HUES48 (cell line): ENCODE data around the gene DIAPH3.

Source experiments
- H3K27ac ChIP-seq: one replicate; pipeline ENCODE4 v1.7.0; 2013; ENCODE audit warnings: low read depth, low read length, inconsistent platforms
- H3K27me3 ChIP-seq: 2 replicates; pipeline ENCODE4 v1.6.1; 2013; ENCODE audit warnings: mild to moderate bottlenecking, low read length; ENCODE audit not compliant: control insufficient read depth, insufficient read depth
- H3K36me3 ChIP-seq: 2 replicates; pipeline ENCODE4 v1.6.1; 2013; ENCODE audit warnings: low read length; ENCODE audit not compliant: control insufficient read depth, insufficient read depth
- H3K4me1 ChIP-seq: 2 replicates; pipeline ENCODE4 v1.6.1; 2013; ENCODE audit warnings: mild to moderate bottlenecking, low read length; ENCODE audit not compliant: control insufficient read depth, insufficient read depth
- H3K4me3 ChIP-seq: 2 replicates; pipeline ENCODE4 v1.5.1; 2013; ENCODE audit warnings: mild to moderate bottlenecking, low read depth, low read length
- H3K9ac ChIP-seq: 2 replicates; pipeline ENCODE4 v1.6.1; 2013; ENCODE audit warnings: mild to moderate bottlenecking, low read depth, low read length, moderate library complexity
- H3K9me3 ChIP-seq: 2 replicates; pipeline ENCODE4 v1.6.1; 2013; ENCODE audit warnings: low read length; ENCODE audit not compliant: control insufficient read depth, insufficient read depth

Gene DIAPH3

GRCh38 chr13:59914556-59914955, 249.2 kb downstream of the DIAPH3 start:
- Histone ChIP-seq H3K4me3 (no peak overlapping the region), H3K27ac (no peak overlapping the region), H3K27me3 (no peaks in the 10 kb centered on the region), H3K36me3 (peaks cover 10% of the 10 kb centered on the region; the same call in 1 of the 2 replicates), H3K9me3 (no peaks in the 10 kb centered on the region), H3K4me1 (no peaks in the 10 kb centered on the region), H3K9ac (no peak overlapping the region)

- H3K27me3 ChIP-seq = no peaks in the 10 kb centered on the region
- H3K4me3 ChIP-seq = no peak overlapping the region
- no peaks in the 10 kb centered on the region for H3K36me3 ChIP-seq
- no peak overlapping the region for H3K27ac ChIP-seq
- peaks cover 4% of the 10 kb centered on the region; the same call in 1 of the 2 replicates for H3K4me1 ChIP-seq
- H3K9ac ChIP-seq = no peak overlapping the region
- no peaks in the 10 kb centered on the region for H3K9me3 ChIP-seq
Observed at GRCh38 chr13:59906413-59907049, 257.2 kb downstream of the DIAPH3 start.

- Histone ChIP-seq H3K4me1 (peaks cover 4% of the 10 kb centered on the region; the same call in 1 of the 2 replicates), H3K4me3 (no peak overlapping the region), H3K27ac (no peak overlapping the region), H3K9ac (no peak overlapping the region), H3K9me3 (no peaks in the 10 kb centered on the region), H3K27me3 (no peaks in the 10 kb centered on the region), H3K36me3 (no peaks in the 10 kb centered on the region)
Observed at GRCh38 chr13:59901191-59901590, 262.5 kb downstream of the DIAPH3 start.

- H3K36me3 ChIP-seq = no peaks in the 10 kb centered on the region
- H3K27ac ChIP-seq = no peak overlapping the region
- H3K9me3 ChIP-seq = no peaks in the 10 kb centered on the region
- no peak overlapping the region for H3K4me3 ChIP-seq
- H3K27me3 ChIP-seq = no peaks in the 10 kb centered on the region
- no peaks in the 10 kb centered on the region; the same call in 1 of the 2 replicates for H3K4me1 ChIP-seq
- H3K9ac ChIP-seq = no peak overlapping the region
Observed at GRCh38 chr13:59898066-59898465, 265.7 kb downstream of the DIAPH3 start.

DNA sequence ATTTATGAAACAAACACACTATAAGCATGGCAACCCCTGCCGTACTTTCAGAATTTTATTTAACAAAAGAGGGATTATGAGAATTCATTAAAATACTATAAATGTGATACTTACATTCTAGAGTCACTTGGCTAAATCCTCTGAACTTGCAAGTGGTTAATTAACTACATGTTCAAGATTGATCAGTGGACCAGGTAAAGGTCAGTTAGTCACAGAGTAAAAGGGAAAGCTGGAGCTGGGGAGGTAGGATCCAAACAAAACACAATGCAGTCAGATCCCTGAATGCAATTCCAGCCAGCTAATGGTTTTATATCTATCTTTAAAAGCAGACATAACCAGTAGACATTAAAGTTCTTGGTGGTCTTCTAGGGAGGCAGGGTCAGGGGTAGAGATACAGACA, 270.5 kb downstream of the DIAPH3 start:
- H3K27me3 ChIP-seq = no peaks in the 10 kb centered on the region
- H3K4me1 ChIP-seq = peaks cover 4% of the 10 kb centered on the region; the same call in 1 of the 2 replicates
- no peak overlapping the region for H3K4me3 ChIP-seq
- H3K36me3 ChIP-seq = no peaks in the 10 kb centered on the region
- H3K9me3 ChIP-seq = no peaks in the 10 kb centered on the region
- H3K9ac ChIP-seq = no peak overlapping the region
- H3K27ac ChIP-seq = no peak overlapping the region

- no peak overlapping the region for H3K27ac ChIP-seq
- peaks cover 4% of the 10 kb centered on the region; the same call in 1 of the 2 replicates for H3K4me1 ChIP-seq
- no peaks in the 10 kb centered on the region for H3K9me3 ChIP-seq
- no peak overlapping the region for H3K4me3 ChIP-seq
- H3K36me3 ChIP-seq = no peaks in the 10 kb centered on the region
- H3K27me3 ChIP-seq = no peaks in the 10 kb centered on the region
- H3K9ac ChIP-seq = no peak overlapping the region
Observed at GRCh38 chr13:59891053-59891452, 272.7 kb downstream of the DIAPH3 start.

- H3K27ac ChIP-seq = no peak overlapping the region
- H3K4me1 ChIP-seq = peaks cover 4% of the 10 kb centered on the region; the same call in 1 of the 2 replicates
- H3K9me3 ChIP-seq = no peaks in the 10 kb centered on the region
- no peaks in the 10 kb centered on the region for H3K27me3 ChIP-seq
- no peak overlapping the region for H3K4me3 ChIP-seq
- H3K36me3 ChIP-seq = no peaks in the 10 kb centered on the region
- H3K9ac ChIP-seq = no peak overlapping the region
Observed at GRCh38 chr13:59890054-59890453, 273.7 kb downstream of the DIAPH3 start.

GRCh38 chr13:59888408-59888807, 275.3 kb downstream of the DIAPH3 start:
- Histone ChIP-seq H3K9me3 (no peaks in the 10 kb centered on the region), H3K4me3 (no peak overlapping the region), H3K4me1 (peaks cover 4% of the 10 kb centered on the region; the same call in 1 of the 2 replicates), H3K27me3 (no peaks in the 10 kb centered on the region), H3K36me3 (no peaks in the 10 kb centered on the region), H3K9ac (no peak overlapping the region), H3K27ac (no peak overlapping the region)

- Histone ChIP-seq H3K36me3 (no peaks in the 10 kb centered on the region), H3K27ac (no peak overlapping the region), H3K27me3 (no peaks in the 10 kb centered on the region), H3K9me3 (no peaks in the 10 kb centered on the region), H3K9ac (no peak overlapping the region), H3K4me3 (no peak overlapping the region), H3K4me1 (no peaks in the 10 kb centered on the region; the same call in 1 of the 2 replicates)
Observed at GRCh38 chr13:59885076-59885475, 278.7 kb downstream of the DIAPH3 start.

DNA sequence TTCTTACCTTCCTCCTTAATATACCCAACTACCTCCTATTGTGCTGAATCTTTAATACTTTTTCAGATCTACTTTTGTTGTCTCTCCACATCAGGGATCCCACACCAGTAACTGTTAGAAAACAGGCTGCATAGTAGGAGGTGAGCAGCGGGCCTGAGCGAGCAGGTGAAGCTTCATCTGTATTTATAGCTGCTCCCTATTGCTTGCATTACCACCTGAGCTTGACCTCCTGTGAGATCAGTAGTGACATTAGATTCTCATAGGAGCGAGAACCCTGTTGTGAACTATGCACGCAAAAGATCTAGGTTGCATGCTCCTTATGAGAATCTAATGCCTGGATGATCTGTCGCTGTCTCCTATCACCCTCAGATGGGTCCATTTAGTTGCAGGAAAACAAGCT, 279.8 kb downstream of the DIAPH3 start:
- Histone ChIP-seq H3K36me3 (peaks cover 5% of the 10 kb centered on the region; the same call in 1 of the 2 replicates), H3K9ac (no peak overlapping the region), H3K4me3 (no peak overlapping the region), H3K27ac (no peak overlapping the region), H3K9me3 (no peaks in the 10 kb centered on the region), H3K27me3 (no peaks in the 10 kb centered on the region), H3K4me1 (no peaks in the 10 kb centered on the region; the same call in 1 of the 2 replicates)

GRCh38 chr13:59880468-59880867, 283.3 kb downstream of the DIAPH3 start:
- Histone ChIP-seq H3K4me3 (no peak overlapping the region), H3K27me3 (no peaks in the 10 kb centered on the region), H3K9ac (no peak overlapping the region), H3K36me3 (peaks cover 16% of the 10 kb centered on the region; the same call in 1 of the 2 replicates), H3K27ac (no peak overlapping the region), H3K9me3 (no peaks in the 10 kb centered on the region), H3K4me1 (no peaks in the 10 kb centered on the region; the same call in 1 of the 2 replicates)
